ENCODE results near the gene HPS4. TPM values are rescaled to one million over a fixed set of nuclear protein-coding genes. Genes with fewer than 3 reads are reported as not detected.

Gene HPS4
- total RNA-seq, 1 donor from 2014 or later: 26.4 TPM

DNA sequence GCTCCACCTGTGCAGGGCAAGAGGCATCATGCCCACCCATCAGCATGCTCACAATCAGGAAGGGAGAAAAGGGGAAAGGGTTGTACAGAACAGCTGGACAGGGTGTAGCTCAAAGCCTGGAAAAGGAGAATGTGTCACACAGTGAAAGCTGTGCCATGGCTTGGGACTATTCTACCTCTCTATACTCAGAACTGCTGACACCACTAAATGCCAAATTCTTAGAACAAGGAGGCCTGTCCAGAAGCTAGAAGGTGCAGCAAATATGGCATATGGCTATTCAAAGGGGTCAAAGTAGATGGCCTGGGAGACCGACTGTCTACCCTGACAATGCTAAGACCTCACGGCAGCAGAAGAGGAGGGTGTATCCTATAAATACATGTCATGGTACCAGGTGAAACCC, 12.8 kb downstream of the HPS4 start:
- DNase-seq (ENCODE audit: low spot score): no peak

DNA sequence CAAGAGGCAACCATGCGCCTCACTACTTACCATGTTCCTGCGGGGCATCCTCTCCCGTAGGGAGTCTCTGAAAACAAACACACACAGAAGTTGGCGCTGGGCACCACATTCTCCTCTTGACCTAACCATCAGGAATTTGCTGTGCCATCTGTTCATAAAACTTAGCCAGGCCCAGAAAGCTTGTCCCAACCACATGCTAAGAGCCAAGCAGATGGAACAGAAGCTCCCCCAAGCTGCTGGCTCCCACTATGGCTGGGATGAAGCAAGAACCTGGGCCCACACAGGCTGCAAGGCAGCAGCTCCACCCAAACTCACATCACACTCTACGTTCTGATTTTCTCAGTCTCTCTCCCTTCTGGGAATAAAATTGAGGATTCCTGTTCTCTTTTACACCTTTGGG, 17.4 kb downstream of the HPS4 start:
- no peak for DNase-seq (ENCODE audit: low spot score)

DNA sequence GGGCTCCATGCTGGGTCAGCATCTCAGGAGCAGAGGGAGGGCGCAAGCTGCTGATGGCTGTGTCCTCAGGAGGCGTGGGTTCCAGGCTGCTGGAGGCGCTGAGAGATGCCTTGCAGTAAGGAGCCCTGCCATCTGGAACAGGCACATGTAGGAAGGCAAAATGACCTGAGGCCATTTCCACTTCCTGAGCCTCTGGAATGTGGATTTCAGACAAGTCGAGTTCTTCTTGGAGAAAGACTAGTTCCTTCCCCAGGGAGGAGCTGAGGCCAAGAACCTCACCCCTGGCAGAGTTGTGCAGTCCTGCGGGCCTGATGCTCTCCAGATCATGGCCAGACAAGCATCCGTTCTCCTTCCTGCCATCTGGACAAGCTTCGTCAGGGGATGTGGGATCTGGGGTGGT, 19.3 kb downstream of the HPS4 start:
- DNase-seq (ENCODE audit: low spot score): no peak

DNA sequence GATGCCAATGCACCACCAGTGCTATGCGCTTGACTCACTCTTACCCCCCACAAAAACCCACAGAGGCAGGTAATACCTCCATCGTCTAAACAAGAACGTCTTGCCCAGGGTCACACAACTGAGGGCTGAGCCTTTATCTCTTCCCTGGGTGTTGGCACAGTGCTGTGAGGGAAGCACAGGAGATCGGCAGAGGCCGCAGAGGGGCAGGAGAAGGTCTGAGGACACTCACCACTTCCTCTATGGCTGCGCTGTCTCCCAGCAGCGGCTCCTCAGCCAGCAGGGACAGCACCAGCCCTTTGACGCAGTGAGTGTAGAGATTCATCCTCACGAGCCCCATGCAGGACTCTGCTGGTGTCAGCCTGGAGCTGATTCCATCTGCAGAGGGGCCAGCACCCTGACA, 19.9 kb downstream of the HPS4 start:
- DNase-seq (ENCODE audit: low spot score): no peak

DNA sequence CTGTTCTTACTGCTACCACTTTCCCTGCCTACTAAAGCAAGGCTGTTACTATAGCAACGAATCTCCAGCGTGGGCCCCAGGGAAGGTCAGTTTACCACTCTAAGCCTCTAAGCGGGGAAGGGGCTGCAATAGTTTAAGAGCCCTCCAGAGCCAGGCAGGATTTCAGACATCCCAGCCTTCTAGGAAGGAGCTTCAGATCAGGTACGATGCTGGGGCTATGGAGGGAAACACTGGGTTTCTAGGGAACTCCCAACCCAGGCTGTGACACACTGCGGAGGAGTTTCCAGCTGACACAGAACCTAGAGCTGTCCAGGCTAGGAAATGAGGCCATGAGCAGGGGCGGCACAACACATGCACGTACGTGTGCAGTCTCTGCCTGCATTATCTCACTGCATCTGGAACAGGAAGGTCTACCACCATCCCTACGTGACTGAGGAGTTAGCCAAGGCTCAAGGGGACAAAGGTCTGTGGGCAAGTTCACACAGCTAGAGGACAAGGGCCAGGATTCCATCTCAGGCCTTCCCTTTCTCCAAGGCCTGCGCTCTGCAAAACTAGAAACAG, 20.4 kb downstream of the HPS4 start:
- DNase-seq (ENCODE audit: low spot score): no peak

DNA sequence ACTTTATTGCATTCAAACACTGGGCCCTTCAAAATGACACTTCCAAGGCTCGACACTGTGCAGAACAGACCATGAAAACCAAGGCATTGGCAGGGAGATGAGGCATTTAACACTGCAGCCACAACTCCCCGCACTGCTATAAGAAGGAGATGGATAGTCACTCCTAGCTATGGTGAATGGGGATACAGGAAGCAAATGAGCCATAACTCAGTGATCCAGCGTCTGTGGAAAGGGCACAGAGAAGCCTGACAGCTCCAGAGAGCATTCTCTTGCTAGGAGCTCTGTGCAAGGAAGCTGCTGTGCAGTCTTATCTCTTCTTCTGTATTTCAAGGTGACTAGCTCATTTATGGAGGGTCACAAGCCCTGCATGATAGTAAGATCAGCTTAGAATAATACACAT, 20.9 kb downstream of the HPS4 start:
- no peak for DNase-seq (ENCODE audit: low spot score)

DNA sequence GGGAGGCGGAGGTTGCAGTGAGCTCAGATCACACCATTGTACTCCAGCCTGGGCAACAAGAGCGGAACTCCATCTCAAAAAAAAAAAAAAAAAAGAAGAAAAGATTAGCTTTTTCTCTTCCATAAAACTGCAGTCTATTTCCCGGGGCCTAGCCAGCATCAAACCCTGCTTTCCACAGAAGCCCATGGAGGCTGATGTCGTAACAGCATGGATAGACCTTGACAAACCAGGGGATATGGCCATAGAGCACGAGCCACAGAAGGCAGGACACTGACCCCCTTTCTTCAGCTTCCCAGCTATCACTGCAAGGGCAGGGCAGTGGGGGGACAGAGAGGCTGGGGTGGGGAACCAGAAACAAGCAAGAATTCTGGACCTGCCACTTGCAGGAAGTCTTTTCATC, 21.5 kb downstream of the HPS4 start:
- no peak for DNase-seq (ENCODE audit: low spot score)

DNA sequence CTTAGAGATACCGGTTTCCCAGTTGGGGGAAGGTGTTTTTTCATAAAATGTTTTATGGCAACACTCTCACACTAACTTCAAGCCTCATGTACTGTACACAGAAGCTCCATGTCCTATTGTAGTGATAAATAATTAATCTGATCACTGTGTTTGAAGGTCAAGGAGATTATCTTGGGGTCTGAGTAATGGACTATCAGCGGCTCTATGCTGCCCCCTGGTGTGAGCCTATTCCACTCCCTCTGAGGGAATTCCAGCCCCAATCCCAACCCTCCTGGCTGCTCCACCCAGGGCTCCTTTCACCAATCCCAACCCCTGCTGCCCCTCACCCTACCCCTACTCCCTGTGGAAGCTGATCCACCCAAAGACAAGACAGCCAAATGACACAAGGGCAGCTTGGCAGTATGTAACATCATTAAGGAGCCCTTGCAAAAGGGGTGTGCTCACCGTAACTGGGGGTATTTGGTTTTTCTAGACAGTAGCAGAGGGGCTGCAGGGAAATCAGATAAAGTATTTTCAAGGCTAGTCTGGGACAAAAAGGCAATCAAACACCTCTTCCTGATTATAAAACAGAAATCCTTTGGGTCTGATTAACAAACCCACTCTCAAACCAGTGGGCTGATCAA, 22.3 kb downstream of the HPS4 start:
- no peak for DNase-seq (ENCODE audit: low spot score)

DNA sequence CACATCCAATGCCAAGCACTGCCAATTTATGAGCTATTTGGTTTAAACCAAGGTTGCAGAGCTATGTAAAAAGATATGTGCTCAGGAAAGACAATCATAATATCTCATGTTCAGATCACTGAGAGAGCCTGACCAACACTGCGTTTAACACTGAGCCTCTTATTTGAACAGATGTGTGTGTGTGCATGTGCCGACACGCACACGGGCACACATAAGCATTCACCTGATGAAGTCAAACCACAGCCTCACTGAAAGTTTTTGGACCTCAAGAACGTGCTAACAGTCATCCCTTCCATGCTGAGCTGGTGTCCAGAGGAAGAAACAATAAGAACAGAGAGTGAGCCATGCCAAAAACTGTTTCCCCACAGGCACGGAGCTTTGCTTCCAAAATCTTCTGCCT, 23.4 kb downstream of the HPS4 start:
- DNase-seq (ENCODE audit: low spot score): no peak

DNA sequence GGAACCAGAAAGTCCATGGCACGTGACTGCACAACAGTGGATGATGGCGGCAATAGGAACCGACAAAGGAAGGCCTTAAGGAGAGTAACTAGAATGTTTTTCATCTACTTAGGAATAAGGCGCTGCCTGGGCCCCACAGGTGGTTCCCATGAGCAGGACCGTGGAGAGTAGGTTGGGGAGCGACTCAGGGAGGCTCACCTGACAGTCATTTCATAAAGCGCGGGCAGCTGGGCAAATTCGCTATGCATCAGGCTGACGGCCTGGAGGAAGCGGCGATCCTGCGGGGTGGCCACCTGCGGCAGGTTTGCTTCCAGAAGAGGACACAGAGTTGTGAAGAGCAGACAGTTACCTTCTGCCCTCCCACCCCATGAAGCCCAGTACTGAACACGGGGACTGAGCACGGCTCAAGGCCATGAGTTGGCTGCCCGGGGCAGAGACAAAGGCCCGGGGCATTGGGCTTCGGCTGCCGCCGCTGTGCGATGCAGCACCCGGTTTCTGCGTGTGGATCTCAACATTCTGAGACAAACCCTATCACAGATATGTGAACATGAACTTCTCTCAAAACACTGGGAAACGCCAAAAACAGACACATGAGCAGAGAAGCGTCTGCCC, 25.8 kb downstream of the HPS4 start:
- no peak for DNase-seq (ENCODE audit: low spot score)

DNA sequence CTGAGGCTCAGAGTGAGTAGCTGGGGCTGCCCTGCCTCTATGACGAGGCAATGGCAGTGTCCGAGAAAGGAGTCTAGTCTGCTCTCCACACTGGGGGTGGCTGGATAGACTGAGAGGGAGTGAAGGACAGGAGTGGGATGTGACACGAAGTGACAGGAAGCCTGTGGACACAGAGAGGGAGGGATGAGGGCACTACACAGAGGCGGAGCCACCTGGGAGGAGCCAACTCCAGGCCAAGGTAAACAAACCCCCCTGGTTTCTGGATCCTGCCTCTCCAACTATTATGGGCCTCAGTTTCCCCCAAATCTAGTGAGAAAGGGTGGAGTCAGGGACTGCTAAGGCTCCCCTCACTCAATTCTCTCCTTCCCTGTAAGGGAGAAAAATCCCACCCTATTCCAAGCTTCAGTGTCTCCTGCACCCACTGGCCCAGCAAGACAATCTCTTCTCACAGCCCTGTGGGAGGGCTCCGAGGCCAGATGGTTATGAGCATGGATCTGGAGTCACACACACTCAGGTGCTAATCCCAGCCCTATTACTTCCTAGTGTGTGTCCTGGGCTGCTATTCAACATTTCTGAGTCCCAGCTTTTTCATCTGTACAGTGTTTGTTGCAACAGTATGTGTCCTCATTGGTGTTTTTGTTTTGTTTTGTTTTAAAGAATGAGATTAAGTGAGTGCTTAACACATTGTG, 29.6 kb downstream of the HPS4 start:
- peak; percentile 49 for DNase-seq (ENCODE audit: low spot score)

DNA sequence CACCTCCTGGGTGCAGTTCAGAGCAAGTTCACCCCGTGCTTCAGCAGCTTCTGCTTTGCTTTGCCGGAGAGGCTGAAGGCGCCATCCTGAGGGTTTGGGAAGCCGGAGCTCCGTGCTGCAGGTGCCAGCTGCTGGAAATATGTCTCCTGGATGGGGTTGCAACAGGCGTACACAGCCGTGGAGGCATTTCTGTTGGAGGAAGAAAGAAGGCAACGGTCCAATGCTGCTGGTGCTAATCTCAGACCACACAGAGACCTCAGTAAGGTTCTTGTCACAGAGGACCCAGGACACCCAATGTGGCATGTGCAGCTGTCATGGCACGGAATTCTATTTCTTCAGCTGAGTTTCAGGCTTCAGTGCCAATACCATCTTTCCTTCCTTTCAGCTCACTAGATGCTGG, 30.4 kb downstream of the HPS4 start:
- no peak for DNase-seq (ENCODE audit: low spot score)

DNA sequence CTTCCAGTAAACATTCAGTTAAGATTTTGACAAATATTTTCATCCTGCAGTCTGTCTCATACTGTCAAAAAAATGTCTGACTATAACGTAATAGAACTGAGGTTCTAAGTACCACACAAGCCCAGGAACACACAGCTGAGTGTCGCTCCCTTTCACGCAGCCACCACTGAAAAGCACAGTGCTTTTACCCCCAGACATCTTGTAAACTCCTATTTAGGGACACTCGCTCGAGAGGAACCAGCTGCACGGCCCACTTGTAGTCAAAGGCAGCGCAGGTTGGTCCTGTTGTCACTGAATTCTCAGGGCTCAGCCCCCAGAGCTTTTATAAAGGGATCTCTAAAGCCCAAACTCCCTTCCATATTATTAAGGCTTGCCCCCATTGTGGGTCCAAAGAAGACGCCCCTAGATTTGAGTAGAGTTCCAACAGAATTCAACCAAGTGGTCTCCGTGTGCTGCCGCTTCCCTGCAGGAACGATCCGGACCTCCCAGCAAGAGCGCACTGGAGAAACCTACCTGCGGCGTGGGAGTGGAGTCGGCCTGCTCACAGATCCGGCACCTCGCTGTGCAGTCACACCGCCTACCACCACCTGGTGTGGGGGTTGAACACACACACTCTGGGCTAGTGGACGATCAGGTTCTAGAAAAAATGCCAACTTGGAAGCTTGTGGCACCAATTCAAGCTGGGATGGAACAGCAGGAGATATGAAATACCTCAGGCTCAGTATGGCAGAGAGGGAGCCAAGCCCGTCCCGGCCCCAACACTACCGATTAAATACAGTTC, 31.2 kb downstream of the HPS4 start:
- peak; percentile 62 for DNase-seq (ENCODE audit: low spot score)

DNA sequence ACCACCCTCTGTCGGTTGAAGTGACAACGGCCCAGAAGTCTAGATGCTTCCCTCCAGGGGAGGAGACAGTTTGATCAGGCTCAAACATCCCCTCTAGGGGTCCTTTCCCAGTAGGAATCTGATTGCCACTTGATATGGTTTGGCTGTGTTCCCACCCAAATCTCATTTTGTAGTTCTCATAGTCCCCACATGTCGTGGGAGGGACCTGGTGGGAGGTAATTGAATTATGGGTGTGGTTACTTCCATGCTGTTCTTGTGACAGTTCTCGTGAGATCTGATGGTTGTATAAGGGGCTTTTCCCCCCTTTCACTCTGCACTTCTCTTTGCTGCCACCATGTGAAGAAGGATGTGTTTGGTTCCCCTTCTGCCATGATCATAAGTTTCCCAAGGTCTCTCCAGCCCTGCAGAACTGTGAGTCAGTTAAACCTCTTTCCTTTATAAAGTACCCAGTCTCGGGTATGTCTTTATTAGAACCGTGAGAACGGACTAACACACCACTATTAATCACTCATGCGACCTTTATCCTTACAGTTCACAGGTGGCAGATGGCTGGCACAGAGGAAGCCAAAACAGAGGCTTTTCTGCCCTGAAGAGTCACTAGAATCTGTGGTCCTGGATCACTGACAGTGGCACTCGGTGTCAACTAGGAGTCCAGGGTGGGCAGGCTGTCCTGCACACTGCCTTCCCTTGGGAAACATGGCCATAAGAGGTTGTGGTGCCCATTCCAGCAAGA, 33.0 kb downstream of the HPS4 start:
- DNase-seq (ENCODE audit: low spot score): no peak

DNA sequence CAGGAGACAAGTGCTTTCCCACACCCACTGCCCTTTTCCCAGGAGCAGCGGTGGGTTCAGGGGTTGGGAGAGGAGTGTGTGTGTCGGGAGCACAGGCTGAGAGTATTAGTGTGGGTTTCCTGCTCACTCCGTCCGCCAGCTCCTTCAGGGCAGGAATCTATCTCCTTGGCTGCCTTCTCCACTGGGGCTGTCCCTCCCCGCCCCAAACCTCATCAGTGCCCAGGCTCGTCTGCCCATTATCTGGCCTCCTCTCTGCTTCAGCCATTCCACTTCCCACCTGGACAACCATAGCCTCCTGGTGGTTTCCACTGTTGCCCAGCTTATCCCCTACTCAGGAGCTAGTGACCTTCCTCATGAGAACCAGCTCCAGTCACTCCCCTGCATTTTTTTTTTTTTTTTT, 34.6 kb downstream of the HPS4 start:
- DNase-seq (ENCODE audit: low spot score): peak; percentile 30

DNA sequence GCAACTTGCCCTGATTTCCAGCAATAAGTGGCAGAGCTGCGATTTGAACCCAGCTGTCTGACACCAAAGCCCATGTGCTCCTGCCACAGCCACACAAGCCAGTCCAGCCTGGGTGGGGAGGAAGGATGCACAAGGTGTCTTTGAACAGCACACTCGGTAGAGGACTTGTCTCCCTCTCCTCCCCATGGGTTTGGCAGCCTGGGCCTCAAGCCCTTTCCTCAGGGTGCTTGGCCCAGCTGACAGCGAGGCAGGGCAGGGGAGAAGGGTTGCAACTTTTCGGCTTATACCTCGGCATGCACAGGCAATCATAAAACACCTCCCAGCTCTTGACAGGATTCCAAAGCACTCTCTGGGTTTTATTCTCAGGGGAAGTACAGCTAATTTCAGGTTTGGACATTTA, 35.2 kb downstream of the HPS4 start:
- peak; percentile 80 for DNase-seq (ENCODE audit: low spot score)

DNA sequence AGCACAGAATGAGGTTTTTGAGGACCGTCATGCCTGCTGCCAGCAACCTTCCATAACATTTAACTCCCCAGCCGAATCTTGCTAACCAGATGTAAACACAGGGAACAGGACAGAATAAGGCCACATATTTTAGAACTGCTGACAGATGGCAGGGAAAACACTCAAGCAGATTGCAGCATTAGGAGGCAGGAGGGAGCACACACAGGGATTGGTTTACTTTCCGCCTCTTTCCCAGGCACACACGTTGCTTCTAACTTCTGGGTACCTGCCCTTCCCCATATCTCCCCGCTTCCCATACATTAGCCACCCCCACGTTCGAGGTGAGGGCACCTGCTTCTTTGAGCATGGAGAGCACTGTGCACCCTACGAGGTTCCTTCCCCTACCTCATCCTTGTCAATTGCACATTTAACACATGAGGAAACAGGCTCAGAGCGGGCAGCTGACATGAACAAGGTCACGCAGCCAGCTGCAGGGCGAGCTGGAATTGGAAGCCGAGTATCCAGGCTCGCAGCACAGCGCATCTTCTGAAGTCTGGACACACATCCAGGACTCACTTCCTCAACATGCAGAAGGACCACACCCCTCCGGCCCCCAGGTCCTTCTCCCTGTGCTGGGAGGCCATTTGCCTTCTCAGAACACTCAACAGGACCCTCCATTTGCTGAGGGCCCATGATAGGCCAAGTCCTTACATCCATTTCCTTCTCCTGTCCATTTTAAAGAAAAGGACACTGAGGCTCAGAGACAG, 35.8 kb downstream of the HPS4 start:
- peak; percentile 41 for DNase-seq (ENCODE audit: low spot score)

DNA sequence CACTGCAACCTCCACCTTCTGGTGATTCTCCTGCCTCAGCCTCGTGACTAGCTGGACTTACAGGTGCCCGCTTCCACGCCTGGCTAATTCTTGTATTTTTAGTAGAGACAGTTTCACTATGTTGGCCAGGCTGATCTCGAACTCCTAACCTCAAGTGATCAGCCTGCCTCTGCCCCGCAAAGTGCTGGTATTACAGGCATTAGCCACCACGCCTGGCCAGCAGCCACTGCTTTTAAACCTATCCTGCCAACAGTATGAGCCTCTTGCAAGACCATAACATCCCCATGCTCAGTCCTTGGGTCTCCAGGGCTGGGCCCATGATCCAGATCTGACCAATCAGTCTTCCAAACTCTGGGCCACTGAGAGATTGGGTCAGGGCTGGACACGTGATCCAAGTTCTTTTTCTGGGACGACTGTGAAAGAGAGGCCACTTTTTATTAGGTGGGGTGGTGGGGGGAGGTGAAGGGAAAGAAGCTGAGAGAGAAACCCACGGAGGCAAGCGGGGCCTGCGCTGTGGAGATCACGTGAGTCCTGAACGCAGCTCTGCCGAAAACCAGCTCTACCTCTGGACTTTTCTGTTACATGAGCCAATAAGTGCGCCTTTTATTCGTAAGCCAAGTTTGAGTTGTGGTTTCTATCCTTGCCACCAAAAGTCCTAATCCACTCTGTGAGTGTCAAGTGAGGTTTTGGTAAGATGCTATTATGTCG, 36.6 kb downstream of the HPS4 start:
- peak; percentile 82 for DNase-seq (ENCODE audit: low spot score)

DNA sequence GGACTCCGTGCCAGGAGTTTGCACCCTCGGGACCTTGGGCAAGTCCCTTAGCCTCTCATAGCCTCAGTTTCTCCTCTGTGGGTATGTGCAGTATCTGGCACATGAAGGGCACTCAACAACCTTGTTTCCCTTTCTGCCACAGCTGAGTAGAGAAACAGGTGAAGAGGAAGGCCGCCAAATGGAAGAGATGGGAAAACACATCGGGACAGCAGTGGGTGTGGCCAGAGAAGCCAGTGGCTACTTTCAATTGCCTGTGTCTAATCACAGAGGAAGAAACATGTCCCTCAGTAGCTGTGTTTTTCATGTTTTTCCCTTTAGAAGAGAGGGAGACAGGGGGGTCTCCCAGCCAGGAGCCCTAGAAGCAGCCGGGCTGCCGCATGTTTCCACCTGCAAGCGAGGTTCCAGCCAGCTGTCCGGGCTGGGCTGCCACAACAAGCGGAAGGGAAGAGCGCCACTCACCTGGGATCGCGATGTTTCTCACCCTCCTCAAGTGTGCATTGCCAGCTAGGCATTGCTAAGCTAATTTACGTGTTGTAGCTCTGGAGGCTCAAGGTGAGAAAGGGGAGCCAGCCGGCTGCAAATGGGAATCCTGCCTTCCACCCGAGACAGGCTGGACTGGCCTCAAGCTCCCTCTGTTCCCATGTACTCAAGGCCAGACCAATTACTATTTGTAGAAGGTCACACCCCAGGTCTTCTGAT, 37.9 kb downstream of the HPS4 start:
- peak; percentile 64 for DNase-seq (ENCODE audit: low spot score)

Measured in mesenteric fat pad (tissue), 1 donor.